SK-N-SH (cell line): ENCODE measurements around the gene TMEM198. TPM values are rescaled to one million over a fixed set of nuclear protein-coding genes. Genes with fewer than 3 reads are reported as not detected.

Source experiments
- CTCF ChIA-PET: fragments of 300-600, 350-600 bp; formaldehyde crosslinking; extraction: SDS; loops from one replicate; lab custom pipeline; 2021; lab: Yijun Ruan, JAX
- POLR2A ChIA-PET: fragments of 350-600 bp; sonication (Branson Sonifier 250); formaldehyde crosslinking; extraction: SDS; loops from one replicate; lab custom pipeline; 2020; ENCODE audit warnings: antibody characterized with exemption, inconsistent platforms; lab: Yijun Ruan, JAX
- DNase-seq: peaks from one replicate; pipeline ENCODE4 v3.0.0; 2012
- H2AFZ ChIP-seq: fragments of 200-600 bp; sonication (generic); 2 replicates; pipeline ENCODE4 v1.8.1; 2016; ENCODE audit warnings: antibody characterized with exemption, mild to moderate bottlenecking, low read depth
- H3F3A ChIP-seq: fragments of 200-600 bp; sonication (generic); replicated peaks from 2 replicates; pipeline ENCODE3; 2016; ENCODE audit warnings: antibody characterized with exemption, mild to moderate bottlenecking; ENCODE audit not compliant: insufficient read depth
- H3K27ac ChIP-seq, 2 experiments: fragments of 200-500 bp in 1 of 2; fragments of 200-600 bp in 1 of 2; sonication (Bioruptor generic) in 1 of 2; sonication (generic), shearing (Covaris generic) in 1 of 2; 2 replicates each; pipeline versions ENCODE4 v1.5.1 to v1.6.1; 2014 to 2016; ENCODE audit warnings: low read depth in 2 of 2, inconsistent platforms in 1 of 2, low read length in 1 of 2, mild to moderate bottlenecking in 1 of 2, mixed read lengths in 1 of 2
- H3K27me3 ChIP-seq: fragments of 200-600 bp; sonication (generic), shearing (Covaris generic); 2 replicates; pipeline ENCODE4 v1.6.1; 2016; ENCODE audit warnings: mixed run types; ENCODE audit not compliant: insufficient read depth
- H3K36me3 ChIP-seq, 2 experiments: fragments of 200-500 bp in 1 of 2; fragments of 200-600 bp in 1 of 2; sonication (Bioruptor generic) in 1 of 2; sonication (generic) in 1 of 2; replicated peaks in 1 of 2; 2 replicates each; pipeline versions ENCODE3 to v1.5.1; 2014 to 2016; ENCODE audit warnings: low read length in 1 of 2, mild to moderate bottlenecking in 1 of 2; ENCODE audit not compliant: insufficient read depth in 2 of 2, control insufficient read depth in 1 of 2
- H3K4me1 ChIP-seq, 2 experiments: fragments of 200-500 bp in 1 of 2; fragments of 200-600 bp in 1 of 2; sonication (Bioruptor generic) in 1 of 2; sonication (generic), shearing (Covaris generic) in 1 of 2; 2 replicates each; pipeline versions ENCODE4 v1.5.1 to v1.6.1; 2014 to 2016; ENCODE audit warnings: low read depth in 1 of 2, low read length in 1 of 2, mixed run types in 1 of 2; ENCODE audit not compliant: insufficient read depth in 2 of 2, control insufficient read depth in 1 of 2
- H3K4me2 ChIP-seq: fragments of 200-600 bp; sonication (generic), shearing (Covaris generic); 2 replicates; pipeline ENCODE4 v1.6.1; 2017; ENCODE audit warnings: mixed run types
- H3K4me3 ChIP-seq, 2 experiments: fragments of 200-500 bp in 1 of 2; fragments of 200-600 bp in 1 of 2; sonication (Bioruptor generic) in 1 of 2; sonication (generic), shearing (Covaris generic) in 1 of 2; 2 replicates each; pipeline versions ENCODE4 v1.5.1 to v1.8.1; 2014 to 2016; ENCODE audit warnings: low read depth in 2 of 2, inconsistent platforms in 1 of 2, low read length in 1 of 2, mild to moderate bottlenecking in 1 of 2, mixed read lengths in 1 of 2, moderate library complexity in 1 of 2
- H3K79me2 ChIP-seq: fragments of 200-600 bp; sonication (generic); 2 replicates; pipeline ENCODE4 v1.8.1; 2017; ENCODE audit warnings: mild to moderate bottlenecking; ENCODE audit not compliant: insufficient read depth
- H3K9ac ChIP-seq: fragments of 200-600 bp; sonication (generic); 2 replicates; pipeline ENCODE4 v1.6.1; 2017; ENCODE audit warnings: mixed run types
- H3K9me2 ChIP-seq: fragments of 200-600 bp; sonication (generic); 2 replicates; pipeline ENCODE4 v1.6.1; 2017; ENCODE audit warnings: mixed run types
- H3K9me3 ChIP-seq: fragments of 200-600 bp; sonication (generic); 2 replicates; pipeline ENCODE4 v1.6.1; 2017; ENCODE audit warnings: mixed run types, mild to moderate bottlenecking, moderate library complexity
- H4K20me1 ChIP-seq: fragments of 200-600 bp; sonication (generic); 2 replicates; pipeline ENCODE4 v1.6.1; 2017; ENCODE audit warnings: mild to moderate bottlenecking, mixed run types; ENCODE audit not compliant: insufficient read depth
- CHD2 ChIP-seq: fragments of 150-350 bp; IDR thresholded peaks from 2 replicates; pipeline ENCODE4 v1.6.1; 2018; ENCODE audit warnings: low read length; ENCODE audit not compliant: partially characterized antibody
- ELF1 ChIP-seq: IDR thresholded peaks from 2 replicates; pipeline ENCODE4 v1.4.0; 2012
- FOSL2 ChIP-seq: IDR thresholded peaks from 2 replicates; pipeline ENCODE4 v1.4.0; 2012; ENCODE audit warnings: low read depth, mild to moderate bottlenecking, moderate library complexity, borderline replicate concordance
- FOXJ3 ChIP-seq: sonication (generic); formaldehyde crosslinking; IDR thresholded peaks from 2 replicates; pipeline ENCODE4 v1.5.1; 2020; ENCODE audit warnings: mild to moderate bottlenecking, missing genetic modification reagents
- FOXM1 ChIP-seq: IDR thresholded peaks from 2 replicates; pipeline ENCODE4 v1.4.0; 2012; ENCODE audit warnings: low read depth, mild to moderate bottlenecking
- GATA2 ChIP-seq: sonication (generic); formaldehyde crosslinking; IDR thresholded peaks from 2 replicates; pipeline ENCODE4 v1.5.0; 2020; ENCODE audit warnings: mild to moderate bottlenecking, missing genetic modification reagents
- JUND ChIP-seq: IDR thresholded peaks from 2 replicates; pipeline ENCODE4 v1.4.0; 2012
- NFIC ChIP-seq: IDR thresholded peaks from 2 replicates; pipeline ENCODE4 v1.4.0; 2012; ENCODE audit warnings: borderline replicate concordance
- NRF1 ChIP-seq: IDR thresholded peaks from 2 replicates; pipeline ENCODE4 v1.6.1; 2012; ENCODE audit warnings: low read depth, mild to moderate bottlenecking, low read length
- POLR2AphosphoS5 ChIP-seq: IDR thresholded peaks from 2 replicates; pipeline ENCODE4 v1.6.1; 2012; ENCODE audit warnings: low read depth, low read length
- RCOR1 ChIP-seq: fragments of 150-350 bp; IDR thresholded peaks from 2 replicates; pipeline ENCODE4 v1.6.1; 2017; ENCODE audit warnings: antibody characterized with exemption, low read length
- RFX5 ChIP-seq: IDR thresholded peaks from 2 replicates; pipeline ENCODE4 v1.6.1; 2012; ENCODE audit warnings: mild to moderate bottlenecking, improper control_type of control experiment, low read length
- SIN3A ChIP-seq: IDR thresholded peaks from 2 replicates; pipeline ENCODE4 v1.6.1; 2012; ENCODE audit warnings: low read depth, mild to moderate bottlenecking, low read length, moderate library complexity, borderline replicate concordance
- TAF1 ChIP-seq: IDR thresholded peaks from 2 replicates; pipeline ENCODE4 v1.6.1; 2012; ENCODE audit warnings: low read depth, mild to moderate bottlenecking, low read length, moderate library complexity, borderline replicate concordance
- TCF12 ChIP-seq: IDR thresholded peaks from 2 replicates; pipeline ENCODE4 v1.4.0; 2012
- YY1 ChIP-seq: IDR thresholded peaks from 2 replicates; pipeline ENCODE4 v1.4.0; 2012; ENCODE audit warnings: low read depth, mild to moderate bottlenecking
- WGBS: methylation state at CpG from one replicate; pipeline ENCODE4 v1.1.6; 2017; ENCODE audit warnings: low lambda C conversion rate; 5-methylcytosine and 5-hydroxymethylcytosine counted together
- polyA plus RNA-seq, 3 experiments: library from polyadenylated mRNA; depleted of rRNA; stranded (reverse); fragments of >200 nt; gene quantifications; 2 replicates each; pipeline ENCODE4 v1.2.3, GENCODE V29; 2012
- TF ChIP-seq, protein P1 (sequence below): IDR thresholded peaks from 2 replicates; pipeline ENCODE4 v1.4.0; 2012; ENCODE audit warnings: low read depth
- TF ChIP-seq, protein P2 (sequence below): fragments of 200-600 bp; sonication (generic); IDR thresholded peaks from 2 replicates; pipeline ENCODE4 v1.6.1; 2017; ENCODE audit warnings: antibody characterized with exemption, mild to moderate bottlenecking, moderate library complexity
- TF ChIP-seq, protein P3 (sequence below): IDR thresholded peaks from 2 replicates; pipeline ENCODE4 v1.6.1; 2012; ENCODE audit warnings: mild to moderate bottlenecking, low read depth, low read length, moderate library complexity
- TF ChIP-seq, protein P4 (sequence below): IDR thresholded peaks from 2 replicates; pipeline ENCODE4 v1.4.0; 2012; ENCODE audit warnings: low read depth, borderline replicate concordance

TMEM198 gene
- polyA plus RNA-seq, 1 of the 3 experiments (the other 2 are of a cell fraction), result 4.7 TPM

DNA sequence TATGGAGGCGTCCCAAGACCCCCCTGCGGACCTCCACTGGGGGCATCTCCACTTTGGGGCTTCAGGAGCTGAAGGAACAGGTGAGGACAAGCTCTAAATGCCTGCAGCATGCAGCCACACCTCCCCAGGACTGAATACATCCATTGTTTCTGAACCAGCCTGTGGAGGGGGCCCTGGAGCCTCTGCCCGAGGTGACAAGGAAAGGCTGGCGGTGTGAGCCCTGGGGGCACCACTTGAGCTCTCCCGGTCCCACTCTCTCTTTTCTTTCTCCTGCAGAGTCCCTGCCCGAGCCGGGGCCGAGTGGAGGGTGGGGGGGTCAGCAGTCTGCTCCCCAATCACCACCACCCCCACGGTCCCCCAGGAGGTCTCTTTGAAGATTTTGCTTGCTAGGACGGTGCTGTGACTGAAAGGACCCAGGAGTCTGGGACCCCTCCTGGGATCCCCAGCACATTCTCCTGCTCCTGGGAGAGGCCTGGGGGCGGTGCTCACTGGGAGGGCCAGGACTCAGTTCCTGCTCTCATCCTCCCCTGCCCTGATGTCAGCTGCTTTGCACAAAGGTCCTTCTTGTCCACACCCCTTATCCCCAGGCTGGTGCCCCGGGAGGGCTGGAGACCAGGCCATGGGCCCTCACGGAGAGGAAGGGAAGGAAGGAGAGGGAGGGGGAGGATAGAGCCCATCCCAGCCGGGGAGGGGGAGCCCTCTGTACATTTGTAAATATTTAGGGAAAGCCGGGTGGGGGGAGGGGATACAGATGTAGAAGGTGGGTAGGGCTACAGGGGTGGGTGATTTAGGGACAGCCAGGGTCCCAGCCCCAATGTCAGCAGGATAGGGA lies 6.0 kb upstream of the TMEM198 start:
- Histone ChIP-seq H3K9me3 (no peaks in the 10 kb centered on the region), H3K27ac (no peak overlapping the region), H3K4me1 (peaks cover 7 to 19% of the 10 kb centered on the region in 2 experiments; a peak in 2 of 4 replicates), H3K4me2 (no peak overlapping the region), H3K4me3 (no peak overlapping the region), H3F3A (peaks cover 6% of the 10 kb centered on the region), H4K20me1 (peaks cover 20% of the 10 kb centered on the region), H3K27me3 (no peaks in the 10 kb centered on the region), H3K9me2 (no peaks in the 10 kb centered on the region), H3K36me3 (peaks cover 9 to 28% of the 10 kb centered on the region in 2 experiments), H2AFZ (no peak overlapping the region), H3K79me2 (peaks cover 9% of the 10 kb centered on the region), H3K9ac (no peak overlapping the region)
- no peak for TF ChIP-seq TCF12
- TF ChIP-seq POLR2AphosphoS5, result no peak
- no peak for TF ChIP-seq YY1
- no peak for TF ChIP-seq FOXJ3 (CRISPR knock-in tag)
- TF ChIP-seq TAF1, result no peak
- TF ChIP-seq NFIC, result no peak
- TF ChIP-seq CHD2, result no peak
- no peak for TF ChIP-seq FOXM1
- TF ChIP-seq NRF1, result no peak
- TF ChIP-seq RCOR1, result no peak
- TF ChIP-seq, protein P1, sequence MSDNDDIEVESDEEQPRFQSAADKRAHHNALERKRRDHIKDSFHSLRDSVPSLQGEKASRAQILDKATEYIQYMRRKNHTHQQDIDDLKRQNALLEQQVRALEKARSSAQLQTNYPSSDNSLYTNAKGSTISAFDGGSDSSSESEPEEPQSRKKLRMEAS, result no peak
- TF ChIP-seq, protein P2, sequence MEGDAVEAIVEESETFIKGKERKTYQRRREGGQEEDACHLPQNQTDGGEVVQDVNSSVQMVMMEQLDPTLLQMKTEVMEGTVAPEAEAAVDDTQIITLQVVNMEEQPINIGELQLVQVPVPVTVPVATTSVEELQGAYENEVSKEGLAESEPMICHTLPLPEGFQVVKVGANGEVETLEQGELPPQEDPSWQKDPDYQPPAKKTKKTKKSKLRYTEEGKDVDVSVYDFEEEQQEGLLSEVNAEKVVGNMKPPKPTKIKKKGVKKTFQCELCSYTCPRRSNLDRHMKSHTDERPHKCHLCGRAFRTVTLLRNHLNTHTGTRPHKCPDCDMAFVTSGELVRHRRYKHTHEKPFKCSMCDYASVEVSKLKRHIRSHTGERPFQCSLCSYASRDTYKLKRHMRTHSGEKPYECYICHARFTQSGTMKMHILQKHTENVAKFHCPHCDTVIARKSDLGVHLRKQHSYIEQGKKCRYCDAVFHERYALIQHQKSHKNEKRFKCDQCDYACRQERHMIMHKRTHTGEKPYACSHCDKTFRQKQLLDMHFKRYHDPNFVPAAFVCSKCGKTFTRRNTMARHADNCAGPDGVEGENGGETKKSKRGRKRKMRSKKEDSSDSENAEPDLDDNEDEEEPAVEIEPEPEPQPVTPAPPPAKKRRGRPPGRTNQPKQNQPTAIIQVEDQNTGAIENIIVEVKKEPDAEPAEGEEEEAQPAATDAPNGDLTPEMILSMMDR, result no peak
- no peak for TF ChIP-seq GATA2 (CRISPR knock-in tag)
- TF ChIP-seq ELF1, result no peak
- no peak for TF ChIP-seq SIN3A
- TF ChIP-seq, protein P3, sequence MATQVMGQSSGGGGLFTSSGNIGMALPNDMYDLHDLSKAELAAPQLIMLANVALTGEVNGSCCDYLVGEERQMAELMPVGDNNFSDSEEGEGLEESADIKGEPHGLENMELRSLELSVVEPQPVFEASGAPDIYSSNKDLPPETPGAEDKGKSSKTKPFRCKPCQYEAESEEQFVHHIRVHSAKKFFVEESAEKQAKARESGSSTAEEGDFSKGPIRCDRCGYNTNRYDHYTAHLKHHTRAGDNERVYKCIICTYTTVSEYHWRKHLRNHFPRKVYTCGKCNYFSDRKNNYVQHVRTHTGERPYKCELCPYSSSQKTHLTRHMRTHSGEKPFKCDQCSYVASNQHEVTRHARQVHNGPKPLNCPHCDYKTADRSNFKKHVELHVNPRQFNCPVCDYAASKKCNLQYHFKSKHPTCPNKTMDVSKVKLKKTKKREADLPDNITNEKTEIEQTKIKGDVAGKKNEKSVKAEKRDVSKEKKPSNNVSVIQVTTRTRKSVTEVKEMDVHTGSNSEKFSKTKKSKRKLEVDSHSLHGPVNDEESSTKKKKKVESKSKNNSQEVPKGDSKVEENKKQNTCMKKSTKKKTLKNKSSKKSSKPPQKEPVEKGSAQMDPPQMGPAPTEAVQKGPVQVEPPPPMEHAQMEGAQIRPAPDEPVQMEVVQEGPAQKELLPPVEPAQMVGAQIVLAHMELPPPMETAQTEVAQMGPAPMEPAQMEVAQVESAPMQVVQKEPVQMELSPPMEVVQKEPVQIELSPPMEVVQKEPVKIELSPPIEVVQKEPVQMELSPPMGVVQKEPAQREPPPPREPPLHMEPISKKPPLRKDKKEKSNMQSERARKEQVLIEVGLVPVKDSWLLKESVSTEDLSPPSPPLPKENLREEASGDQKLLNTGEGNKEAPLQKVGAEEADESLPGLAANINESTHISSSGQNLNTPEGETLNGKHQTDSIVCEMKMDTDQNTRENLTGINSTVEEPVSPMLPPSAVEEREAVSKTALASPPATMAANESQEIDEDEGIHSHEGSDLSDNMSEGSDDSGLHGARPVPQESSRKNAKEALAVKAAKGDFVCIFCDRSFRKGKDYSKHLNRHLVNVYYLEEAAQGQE, result no peak
- TF ChIP-seq RFX5, result no peak
- TF ChIP-seq, protein P4, sequence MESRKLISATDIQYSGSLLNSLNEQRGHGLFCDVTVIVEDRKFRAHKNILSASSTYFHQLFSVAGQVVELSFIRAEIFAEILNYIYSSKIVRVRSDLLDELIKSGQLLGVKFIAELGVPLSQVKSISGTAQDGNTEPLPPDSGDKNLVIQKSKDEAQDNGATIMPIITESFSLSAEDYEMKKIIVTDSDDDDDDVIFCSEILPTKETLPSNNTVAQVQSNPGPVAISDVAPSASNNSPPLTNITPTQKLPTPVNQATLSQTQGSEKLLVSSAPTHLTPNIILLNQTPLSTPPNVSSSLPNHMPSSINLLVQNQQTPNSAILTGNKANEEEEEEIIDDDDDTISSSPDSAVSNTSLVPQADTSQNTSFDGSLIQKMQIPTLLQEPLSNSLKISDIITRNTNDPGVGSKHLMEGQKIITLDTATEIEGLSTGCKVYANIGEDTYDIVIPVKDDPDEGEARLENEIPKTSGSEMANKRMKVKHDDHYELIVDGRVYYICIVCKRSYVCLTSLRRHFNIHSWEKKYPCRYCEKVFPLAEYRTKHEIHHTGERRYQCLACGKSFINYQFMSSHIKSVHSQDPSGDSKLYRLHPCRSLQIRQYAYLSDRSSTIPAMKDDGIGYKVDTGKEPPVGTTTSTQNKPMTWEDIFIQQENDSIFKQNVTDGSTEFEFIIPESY, result no peak
- no peak for TF ChIP-seq FOSL2
- TF ChIP-seq JUND, result no peak
- CTCF ChIA-PET, result interaction anchor here (0.7 to 62.1 kb wide), 7 partner anchors 10 to 152 kb away, joined by 3 to 2824 read pairs (median 21); partner anchors contain the start of genes ASIC4 and GMPPA
- POLR2A ChIA-PET, result no interaction called here
- 58% methylated on average over 7 of the region's 15 CpGs for WGBS
- DNase-seq, result no peak
